Measurements from ENCODE around the gene STRIP2.

STRIP2 gene

GRCh38 chr7:129482781-129483180 is 48.5 kb downstream of the STRIP2 start:
- Mint-ChIP-seq H3K4me1 (no peaks in the 10 kb centered on the region), H3K9me3 (no peaks in the 10 kb centered on the region), H3K27ac (no peak overlapping the region), H3K4me3 (no peak overlapping the region), H3K36me3 (peaks cover 91% of the 10 kb centered on the region)
- DNase-seq (ENCODE audit: low spot score in 2 of 2), result no peak
- ATAC-seq, result no peak

DNA sequence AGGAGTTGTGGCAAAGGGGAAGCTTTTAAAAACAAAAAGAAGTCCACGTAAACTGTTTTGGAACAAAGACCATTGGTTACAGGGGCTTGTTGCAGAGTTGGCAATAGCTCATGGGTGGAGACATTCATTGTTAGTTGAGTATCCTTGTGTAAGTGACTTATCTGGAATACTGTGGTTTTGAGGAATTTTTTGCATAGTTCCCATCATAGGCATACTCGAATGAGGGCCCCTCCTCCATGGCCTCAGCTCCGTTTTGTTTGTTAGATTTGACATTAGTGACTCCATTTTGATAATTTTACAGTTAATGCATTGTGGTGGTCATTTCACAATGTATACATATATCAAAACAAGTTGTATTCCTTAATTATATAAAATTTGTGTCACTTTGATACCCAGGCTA is 55.3 kb downstream of the STRIP2 start:
- Mint-ChIP-seq H3K27ac (no peak overlapping the region), H3K4me1 (peaks cover 9% of the 10 kb centered on the region), H3K9me3 (no peaks in the 10 kb centered on the region), H3K36me3 (peaks cover 45% of the 10 kb centered on the region), H3K4me3 (no peak overlapping the region)
- ATAC-seq (no peak), DNase-seq (ENCODE audit: low spot score in 2 of 2) (no peak)

- H3K27ac Mint-ChIP-seq, result peak overlapping the region; percentile 92
Measured at GRCh38 chr7:129492391-129492790, 58.2 kb downstream of the STRIP2 start.

DNA sequence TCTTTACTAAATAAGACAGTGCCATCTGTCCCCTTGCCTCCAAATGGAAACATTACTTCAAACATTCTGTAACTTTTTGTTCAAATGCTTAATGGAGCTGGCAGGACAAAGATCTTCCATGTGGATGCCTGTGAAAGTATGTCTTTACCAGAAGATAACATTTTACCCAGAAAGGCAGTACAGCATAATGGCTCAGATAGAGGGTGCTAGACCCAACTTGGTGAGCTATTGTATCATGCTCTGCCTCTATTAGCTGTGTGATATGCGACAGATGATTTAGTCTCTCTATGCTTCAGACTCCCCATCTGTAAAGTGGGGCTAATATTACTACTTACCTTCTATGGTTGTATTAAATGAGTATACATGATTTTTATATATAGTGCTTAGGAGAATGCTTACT is 59.3 kb downstream of the STRIP2 start:
- Mint-ChIP-seq H3K4me1 (peaks cover 35% of the 10 kb centered on the region), H3K36me3 (peaks cover 5% of the 10 kb centered on the region), H3K4me3 (no peak overlapping the region), H3K27ac (peak overlapping the region; percentile 92), H3K9me3 (no peaks in the 10 kb centered on the region)
- peak; percentile 56 for ATAC-seq
- DNase-seq (ENCODE audit: low spot score in 2 of 2), result no peak

More at GRCh38 chr7:129492391-129492790, 58.2 kb downstream of the STRIP2 start:
- Mint-ChIP-seq H3K4me1 (peaks cover 27% of the 10 kb centered on the region), H3K36me3 (peaks cover 16% of the 10 kb centered on the region), H3K9me3 (no peaks in the 10 kb centered on the region), H3K4me3 (no peak overlapping the region)
- no peak for ATAC-seq
- DNase-seq (ENCODE audit: low spot score in 2 of 2), result no peak

GRCh38 chr7:129494041-129494440 is 59.8 kb downstream of the STRIP2 start:
- Mint-ChIP-seq H3K36me3 (no peaks in the 10 kb centered on the region), H3K4me3 (no peak overlapping the region), H3K27ac (peak overlapping the region; percentile 92), H3K9me3 (no peaks in the 10 kb centered on the region), H3K4me1 (peaks cover 35% of the 10 kb centered on the region)
- DNase-seq (ENCODE audit: low spot score in 2 of 2) (no peak), ATAC-seq (peak; percentile 95)

DNA sequence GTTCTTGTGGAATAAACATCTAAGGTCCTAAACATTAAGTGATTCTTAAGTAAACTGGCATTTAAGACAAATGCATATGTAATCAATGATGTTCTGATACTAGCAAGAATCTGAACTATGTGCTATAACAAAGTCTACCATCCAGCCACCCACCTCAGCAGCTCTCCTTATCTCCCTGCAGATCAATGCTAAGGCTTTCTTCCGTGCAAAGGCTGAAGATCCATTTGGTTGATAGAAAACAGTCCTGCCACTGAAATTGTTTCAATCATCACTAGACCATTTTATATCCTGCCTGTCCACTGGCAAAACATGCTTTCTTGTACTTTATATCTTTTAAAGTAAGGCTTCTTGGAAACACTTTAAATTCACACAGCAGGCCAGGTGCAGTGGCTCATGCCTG is 61.8 kb downstream of the STRIP2 start:
- no peaks in the 10 kb centered on the region for H3K9me3 Mint-ChIP-seq
- ATAC-seq, result no peak
- no peak overlapping the region for H3K4me3 Mint-ChIP-seq
- peak overlapping the region; percentile 33 for H3K27ac Mint-ChIP-seq
- DNase-seq (ENCODE audit: low spot score in 2 of 2), result no peak
- H3K4me1 Mint-ChIP-seq, result peaks cover 47% of the 10 kb centered on the region
- H3K36me3 Mint-ChIP-seq, result peaks cover 7% of the 10 kb centered on the region

DNA sequence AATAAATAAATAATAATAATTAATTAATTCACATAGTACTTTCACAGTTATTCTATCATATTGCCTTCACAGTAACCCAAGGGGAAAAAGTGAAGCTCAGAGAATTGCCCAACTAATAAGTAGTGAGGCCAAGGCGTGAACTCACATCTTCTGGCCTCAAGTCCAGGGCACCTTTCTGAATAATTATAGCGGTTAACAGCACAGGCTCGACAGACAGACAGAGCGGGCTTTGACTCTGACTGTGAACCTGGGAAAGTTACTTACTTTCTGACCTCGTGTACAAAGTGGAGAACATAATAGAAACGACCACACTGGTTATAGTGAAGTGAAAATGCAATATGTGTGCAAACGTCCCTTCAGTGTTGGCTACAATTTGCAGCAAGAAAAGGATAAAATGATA is 62.4 kb downstream of the STRIP2 start:
- no peak for DNase-seq (ENCODE audit: low spot score in 2 of 2)
- peaks cover 53% of the 10 kb centered on the region for H3K4me1 Mint-ChIP-seq
- H3K27ac Mint-ChIP-seq, result no peak overlapping the region
- ATAC-seq, result no peak
- no peak overlapping the region for H3K4me3 Mint-ChIP-seq
- H3K9me3 Mint-ChIP-seq, result no peaks in the 10 kb centered on the region
- peaks cover 7% of the 10 kb centered on the region for H3K36me3 Mint-ChIP-seq

GRCh38 chr7:129497156-129497555 is 62.9 kb downstream of the STRIP2 start:
- Mint-ChIP-seq H3K36me3 (peaks cover 7% of the 10 kb centered on the region), H3K9me3 (no peaks in the 10 kb centered on the region), H3K4me1 (peaks cover 58% of the 10 kb centered on the region), H3K4me3 (no peak overlapping the region), H3K27ac (peak overlapping the region; percentile 73)
- ATAC-seq (no peak), DNase-seq (ENCODE audit: low spot score in 2 of 2) (no peak)

- ATAC-seq (no peak), DNase-seq (ENCODE audit: low spot score in 2 of 2) (no peak)
- Mint-ChIP-seq H3K36me3 (peaks cover 9% of the 10 kb centered on the region), H3K4me1 (peaks cover 61% of the 10 kb centered on the region), H3K9me3 (no peaks in the 10 kb centered on the region), H3K27ac (peak overlapping the region; percentile 73), H3K4me3 (no peak overlapping the region)
Measured at GRCh38 chr7:129498021-129498420, 63.8 kb downstream of the STRIP2 start.

GRCh38 chr7:129499999-129500398 is 65.8 kb downstream of the STRIP2 start:
- ATAC-seq (no peak), DNase-seq (ENCODE audit: low spot score in 2 of 2) (no peak)
- peaks cover 59% of the 10 kb centered on the region for H3K4me1 Mint-ChIP-seq
- no peaks in the 10 kb centered on the region for H3K9me3 Mint-ChIP-seq
- peaks cover 13% of the 10 kb centered on the region for H3K36me3 Mint-ChIP-seq
- peak overlapping the region; percentile 74 for H3K27ac Mint-ChIP-seq
- no peak overlapping the region for H3K4me3 Mint-ChIP-seq

DNA sequence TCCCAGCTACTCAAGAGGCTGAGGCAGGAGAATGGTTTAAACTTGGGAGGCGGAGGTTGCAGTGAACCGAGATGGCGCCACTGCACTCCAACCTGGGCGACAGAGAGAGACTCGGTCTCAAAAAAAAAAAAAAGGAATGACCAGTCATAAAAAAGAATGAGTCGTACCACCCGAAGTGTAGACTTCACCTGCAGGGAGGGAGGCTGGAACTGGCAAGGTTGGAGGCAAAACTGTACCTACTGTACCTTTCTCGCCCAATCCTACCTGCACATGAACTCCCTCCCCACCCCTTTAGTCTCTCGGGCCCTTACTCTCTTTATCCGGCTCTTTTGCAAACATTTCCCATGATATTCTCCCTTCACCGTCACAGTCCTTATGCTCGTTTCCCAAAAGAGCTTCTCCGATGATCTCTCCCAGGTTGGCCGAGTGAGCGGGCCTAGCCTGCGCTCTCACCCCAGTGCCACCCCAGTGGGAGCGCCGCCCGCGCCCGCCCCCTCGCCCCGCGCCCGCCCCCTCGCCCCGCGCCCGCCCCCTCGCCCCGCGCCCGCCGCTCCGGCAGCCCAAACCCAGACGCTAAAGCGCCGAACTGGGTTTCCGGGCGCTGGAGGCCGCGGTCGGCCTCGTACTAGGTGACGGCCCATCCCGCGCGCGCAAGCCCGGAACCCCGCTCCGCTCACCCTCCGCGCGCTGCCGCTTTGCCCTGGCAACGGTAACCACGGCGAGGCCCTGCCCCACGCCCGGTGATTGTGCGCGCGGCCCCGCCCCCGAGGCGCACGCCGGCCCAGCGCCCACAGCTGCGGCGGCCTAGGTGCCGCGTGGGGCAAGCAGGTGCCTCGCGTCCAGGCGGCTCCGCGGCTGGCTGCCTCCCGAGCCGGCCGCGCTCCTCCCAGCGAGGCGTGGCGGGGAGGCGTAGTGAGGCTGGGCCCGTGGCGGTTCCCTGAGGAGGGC is 67.8 kb downstream of the STRIP2 start, which contains the start of gene SMKR1:
TSS of gene SMKR1 (plus strand) at position 772 of the 948 bp plus-strand sequence. CDS start 294 bp downstream, outside the sequence.
- peaks cover 43% of the 10 kb centered on the region for H3K4me1 Mint-ChIP-seq
- peaks cover 13% of the 10 kb centered on the region for H3K36me3 Mint-ChIP-seq
- DNase-seq (ENCODE audit: low spot score in 2 of 2) (peak; percentile 91 to 92), ATAC-seq (peak; percentile 97)
- H3K27ac Mint-ChIP-seq, result peak within 1 kb of the TSS; percentile 74
- H3K4me3 Mint-ChIP-seq, result peak within 1 kb of the TSS; percentile 64
- H3K9me3 Mint-ChIP-seq, result no peaks in the 10 kb centered on the region

- ATAC-seq (peak; percentile 36), DNase-seq (ENCODE audit: low spot score in 2 of 2) (peak in 1 of 2 donors; percentile 11)
- Mint-ChIP-seq H3K4me3 (peak overlapping the region; percentile 64), H3K27ac (peak overlapping the region; percentile 74), H3K9me3 (no peaks in the 10 kb centered on the region), H3K4me1 (peaks cover 35% of the 10 kb centered on the region), H3K36me3 (peaks cover 13% of the 10 kb centered on the region)
Measured at GRCh38 chr7:129502708-129503685, 68.8 kb downstream of the STRIP2 start.

DNA sequence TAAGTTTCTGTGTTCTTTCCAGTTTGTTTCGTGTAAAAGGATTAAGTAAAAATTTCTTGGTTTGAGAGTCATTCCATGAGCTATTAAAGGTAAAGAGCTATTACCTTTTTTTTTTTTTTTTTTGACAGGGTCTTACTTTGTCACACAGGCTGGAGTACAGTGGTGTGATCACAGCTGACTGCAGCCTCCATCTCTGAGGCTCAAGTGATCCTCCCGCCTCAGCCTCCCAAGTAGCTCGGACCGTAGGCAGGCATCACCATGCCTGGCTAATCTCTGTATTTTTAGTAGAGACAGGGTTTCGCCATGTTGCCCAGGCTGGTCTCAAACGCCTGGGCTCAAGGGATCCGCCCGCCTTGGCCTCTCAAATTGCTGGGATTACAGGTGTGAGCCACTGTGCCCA is 69.5 kb downstream of the STRIP2 start:
- Mint-ChIP-seq H3K27ac (peak overlapping the region; percentile 74), H3K36me3 (peaks cover 13% of the 10 kb centered on the region), H3K4me1 (peaks cover 33% of the 10 kb centered on the region), H3K4me3 (peak overlapping the region; percentile 64), H3K9me3 (no peaks in the 10 kb centered on the region)
- DNase-seq (ENCODE audit: low spot score in 2 of 2), result no peak
- no peak for ATAC-seq

GRCh38 chr7:129512192-129512591 is 78.0 kb downstream of the STRIP2 start:
- H3K36me3 Mint-ChIP-seq, result no peaks in the 10 kb centered on the region
- H3K4me1 Mint-ChIP-seq, result no peaks in the 10 kb centered on the region
- no peaks in the 10 kb centered on the region for H3K9me3 Mint-ChIP-seq
- no peak overlapping the region for H3K27ac Mint-ChIP-seq
- no peak for DNase-seq (ENCODE audit: low spot score in 2 of 2)
- ATAC-seq, result no peak
- no peak overlapping the region for H3K4me3 Mint-ChIP-seq

- Mint-ChIP-seq H3K4me3 (no peak overlapping the region), H3K4me1 (no peaks in the 10 kb centered on the region), H3K9me3 (no peaks in the 10 kb centered on the region), H3K27ac (no peak overlapping the region), H3K36me3 (no peaks in the 10 kb centered on the region)
- ATAC-seq, result no peak
- no peak for DNase-seq (ENCODE audit: low spot score in 2 of 2)
Measured at GRCh38 chr7:129513546-129513945, 79.3 kb downstream of the STRIP2 start.
